HG03280 (cell line): Measurements from ENCODE around the gene CCDC88A.

Experiments used
- ATAC-seq: cut with Tn5 transposase; IDR thresholded peaks from one replicate; pipeline ENCODE4 v1.9.1; 2021; ENCODE audit warnings: mild to moderate bottlenecking, moderate library complexity; ENCODE audit not compliant: unreplicated experiment

The CCDC88A gene

GRCh38 chr2:55425431-55425831, 5.8 kb upstream of the CCDC88A start:
- ATAC-seq = no peak

- ATAC-seq = no peak
These were observed 3.4 kb upstream of the CCDC88A start for GRCh38 chr2:55422876-55423665.

GRCh38 chr2:55421326-55421725, 1.7 kb upstream of the CCDC88A start:
- ATAC-seq = no peak

GRCh38 chr2:55420871-55421270, 1.2 kb upstream of the CCDC88A start:
- ATAC-seq = no peak

- ATAC-seq = no peak
These were observed 726 bp upstream of the CCDC88A start for GRCh38 chr2:55420439-55420725.

GRCh38 chr2:55419233-55419678, 400 bp downstream of the CCDC88A start:
- peak; percentile 19 for ATAC-seq

GRCh38 chr2:55418512-55419232, 984 bp downstream of the CCDC88A start:
- no peak for ATAC-seq

- no peak for ATAC-seq
These were observed 1.6 kb downstream of the CCDC88A start for GRCh38 chr2:55418072-55418471.

GRCh38 chr2:55416786-55417568, 2.7 kb downstream of the CCDC88A start:
- no peak for ATAC-seq

GRCh38 chr2:55415300-55415699, 4.4 kb downstream of the CCDC88A start:
- ATAC-seq = no peak

GRCh38 chr2:55408918-55409868, 10.5 kb downstream of the CCDC88A start:
- ATAC-seq = no peak

GRCh38 chr2:55408098-55408882, 11.4 kb downstream of the CCDC88A start:
- ATAC-seq = no peak

GRCh38 chr2:55405116-55405515, 14.5 kb downstream of the CCDC88A start:
- no peak for ATAC-seq

GRCh38 chr2:55403256-55403998, 16.2 kb downstream of the CCDC88A start:
- no peak for ATAC-seq

GRCh38 chr2:55401124-55401523, 18.5 kb downstream of the CCDC88A start:
- no peak for ATAC-seq

GRCh38 chr2:55400332-55400731, 19.3 kb downstream of the CCDC88A start:
- no peak for ATAC-seq

GRCh38 chr2:55399815-55400214, 19.8 kb downstream of the CCDC88A start:
- no peak for ATAC-seq

- ATAC-seq = no peak
These were observed 23.7 kb downstream of the CCDC88A start for GRCh38 chr2:55395724-55396605.
